ENCODE data around the gene KLHL21.

The KLHL21 gene

GRCh38 chr1:6546326-6546725 lies 56.3 kb downstream of the KLHL21 start:
- DNase-seq, result no peak

DNA sequence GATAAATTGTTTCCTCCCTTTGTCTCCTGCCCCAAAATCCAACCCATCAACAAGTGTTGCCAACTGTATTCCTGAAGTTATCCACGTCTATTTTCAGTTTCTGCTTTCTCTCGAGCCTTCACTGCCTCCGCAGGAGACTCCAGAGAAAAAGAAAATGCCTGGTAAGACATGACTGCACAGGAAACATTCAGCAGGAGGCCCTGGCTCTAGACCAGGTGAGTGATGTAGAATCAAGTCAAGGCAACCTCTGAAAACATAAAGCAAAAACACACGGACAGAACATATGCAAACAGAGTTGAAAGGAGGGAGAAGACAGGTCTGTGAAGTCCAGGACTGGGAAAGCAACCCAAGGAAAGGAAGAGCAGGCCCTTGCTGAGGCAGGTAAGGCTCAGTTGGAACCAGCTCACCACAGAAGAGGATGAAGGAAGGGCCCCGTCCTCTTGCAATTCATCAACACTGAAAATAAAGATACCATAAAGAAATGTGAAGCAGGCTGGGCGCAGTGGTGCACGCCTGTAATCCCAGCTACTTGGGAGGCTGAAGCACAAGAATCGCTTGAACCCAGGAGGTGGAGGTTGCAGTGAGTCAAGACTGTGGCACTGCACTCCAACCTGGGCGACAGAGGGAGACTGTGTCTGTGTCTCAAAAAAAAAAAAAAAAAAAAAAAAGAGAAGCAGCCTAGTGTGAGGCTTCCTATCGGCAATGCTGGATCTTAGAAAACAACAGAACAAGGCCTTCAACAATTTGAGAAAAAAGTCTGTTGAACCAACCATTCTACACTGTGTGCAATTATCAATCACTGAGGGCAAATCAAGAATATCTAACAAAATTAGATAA lies 57.2 kb downstream of the KLHL21 start:
- DNase-seq, result no peak

DNA sequence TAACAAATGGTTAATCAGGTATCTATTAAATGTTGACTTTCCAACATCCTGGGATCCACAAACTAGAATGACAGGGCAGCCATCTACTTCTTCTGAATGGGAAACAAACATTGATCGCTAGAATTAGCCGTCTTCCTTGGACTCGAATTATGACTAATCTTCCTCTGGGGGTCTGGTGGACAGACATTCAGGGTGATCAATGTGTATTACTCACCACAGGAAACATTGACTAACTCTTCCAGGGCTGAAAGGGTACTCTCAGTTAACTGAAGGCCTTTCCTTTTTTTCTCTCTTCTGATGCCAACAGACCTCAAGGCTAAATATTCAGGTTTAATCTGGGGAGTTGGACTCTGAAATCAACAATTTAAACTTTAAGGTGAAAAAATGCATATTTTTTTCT lies 57.8 kb downstream of the KLHL21 start:
- DNase-seq, result no peak

All from NCI-H187 (cell line).